ENCODE data around the gene WAS.
"Not testable (repeated sequence)": the region's sequence is repeated elsewhere in the genome, so short reads cannot be mapped to it uniquely, and the experiment has no call there.

DNA sequence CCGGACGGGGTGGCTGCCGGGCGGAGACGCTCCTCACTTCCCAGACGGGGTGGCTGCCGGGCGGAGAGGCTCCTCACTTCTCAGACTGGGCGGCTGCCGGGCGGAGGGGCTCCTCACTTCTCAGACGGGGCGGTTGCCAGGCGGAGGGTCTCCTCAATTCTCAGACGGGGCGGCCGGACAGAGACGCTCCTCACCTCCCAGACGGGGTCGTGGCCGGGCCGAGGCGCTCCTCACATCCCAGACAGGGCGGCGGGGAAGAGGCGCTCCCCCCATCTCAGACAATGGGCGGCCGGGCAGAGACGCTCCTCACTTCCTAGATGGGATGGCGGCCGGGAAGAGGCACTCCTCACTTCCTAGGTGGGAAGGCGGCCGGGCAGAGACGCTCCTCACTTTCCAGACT lies 23.9 kb upstream of the WAS start:
- TF ChIP-seq, protein P1, sequence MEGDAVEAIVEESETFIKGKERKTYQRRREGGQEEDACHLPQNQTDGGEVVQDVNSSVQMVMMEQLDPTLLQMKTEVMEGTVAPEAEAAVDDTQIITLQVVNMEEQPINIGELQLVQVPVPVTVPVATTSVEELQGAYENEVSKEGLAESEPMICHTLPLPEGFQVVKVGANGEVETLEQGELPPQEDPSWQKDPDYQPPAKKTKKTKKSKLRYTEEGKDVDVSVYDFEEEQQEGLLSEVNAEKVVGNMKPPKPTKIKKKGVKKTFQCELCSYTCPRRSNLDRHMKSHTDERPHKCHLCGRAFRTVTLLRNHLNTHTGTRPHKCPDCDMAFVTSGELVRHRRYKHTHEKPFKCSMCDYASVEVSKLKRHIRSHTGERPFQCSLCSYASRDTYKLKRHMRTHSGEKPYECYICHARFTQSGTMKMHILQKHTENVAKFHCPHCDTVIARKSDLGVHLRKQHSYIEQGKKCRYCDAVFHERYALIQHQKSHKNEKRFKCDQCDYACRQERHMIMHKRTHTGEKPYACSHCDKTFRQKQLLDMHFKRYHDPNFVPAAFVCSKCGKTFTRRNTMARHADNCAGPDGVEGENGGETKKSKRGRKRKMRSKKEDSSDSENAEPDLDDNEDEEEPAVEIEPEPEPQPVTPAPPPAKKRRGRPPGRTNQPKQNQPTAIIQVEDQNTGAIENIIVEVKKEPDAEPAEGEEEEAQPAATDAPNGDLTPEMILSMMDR (IDR thresholded peaks at IDR 0.05), result not testable (repeated sequence)
- TF ChIP-seq POLR2A (IDR thresholded peaks at IDR 0.05), result not testable (repeated sequence)

All from body of pancreas (tissue), 4 donors.